Measurements from ENCODE around the gene GLS2. TPM values are rescaled to one million over a fixed set of nuclear protein-coding genes. Genes with fewer than 3 reads are reported as not detected.

The GLS2 gene
- total and polyA plus RNA-seq, 9 of the 15 experiments (the other 6 are each of a cell fraction or from before 2014, with no cell fraction given) = 0.11 TPM; not detected in 8

GRCh38 chr12:56521590-56522371 is 33.8 kb upstream of the GLS2 start, which contains the start of gene RBMS2 (continued):
- TF ChIP-seq IRF9 (tag; IDR thresholded peaks at IDR 0.05) (no peak), BCLAF1 (IDR thresholded peaks at IDR 0.05; ENCODE audit: borderline replicate concordance in 1 of 2, control insufficient read depth in 1 of 2, low read depth in 2 of 2, low read length in 1 of 2) (no peak), FOXM1 (IDR thresholded peaks at IDR 0.05; ENCODE audit: low read depth) (peak; percentile 81), FOXM1 (CRISPR knock-in tag; IDR thresholded peaks at IDR 0.05; ENCODE audit: low read depth) (no peak), ATF6 (CRISPR knock-in tag; IDR thresholded peaks at IDR 0.05) (no peak), MCM7 (IDR thresholded peaks at IDR 0.05) (no peak), ZNF143 (CRISPR knock-in tag; IDR thresholded peaks at IDR 0.05) (no peak), NEUROD1 (IDR thresholded peaks at IDR 0.05; ENCODE audit: borderline replicate concordance, low read depth, low read length, partially characterized antibody) (peak; percentile 74), ARNT (IDR thresholded peaks at IDR 0.05) (0 out of 4 replicates have a peak, but pooled peaks of 1 of the 2 experiments have one; percentile 40), FOXA3 (CRISPR knock-in tag; conservative IDR thresholded peaks at IDR 0.05 in 1 of 2, IDR thresholded peaks at IDR 0.05 in 1 of 2) (peak in 1 of 2 experiments; percentile 34; a peak in 1 of 4 replicates), NR4A1 (CRISPR knock-in tag; IDR thresholded peaks at IDR 0.05) (no peak), NR4A1 (tag; IDR thresholded peaks at IDR 0.05) (no peak), PTRF (tag; IDR thresholded peaks at IDR 0.05) (no peak), POLR2G (IDR thresholded peaks at IDR 0.05; ENCODE audit: low read depth, low read length) (no peak), CLOCK (CRISPR knock-in tag; IDR thresholded peaks at IDR 0.05; ENCODE audit: borderline replicate concordance) (no peak), NR0B1 (IDR thresholded peaks at IDR 0.05; ENCODE audit: partially characterized antibody) (no peak)

Measured in K562 (cell line).